ENCODE measurements around the gene DUSP1. TPM values are rescaled to one million over a fixed set of nuclear protein-coding genes. Genes with fewer than 3 reads are reported as not detected.

DUSP1 gene
- total RNA-seq, 1 experiment from 2014 or later = 522 TPM

DNA sequence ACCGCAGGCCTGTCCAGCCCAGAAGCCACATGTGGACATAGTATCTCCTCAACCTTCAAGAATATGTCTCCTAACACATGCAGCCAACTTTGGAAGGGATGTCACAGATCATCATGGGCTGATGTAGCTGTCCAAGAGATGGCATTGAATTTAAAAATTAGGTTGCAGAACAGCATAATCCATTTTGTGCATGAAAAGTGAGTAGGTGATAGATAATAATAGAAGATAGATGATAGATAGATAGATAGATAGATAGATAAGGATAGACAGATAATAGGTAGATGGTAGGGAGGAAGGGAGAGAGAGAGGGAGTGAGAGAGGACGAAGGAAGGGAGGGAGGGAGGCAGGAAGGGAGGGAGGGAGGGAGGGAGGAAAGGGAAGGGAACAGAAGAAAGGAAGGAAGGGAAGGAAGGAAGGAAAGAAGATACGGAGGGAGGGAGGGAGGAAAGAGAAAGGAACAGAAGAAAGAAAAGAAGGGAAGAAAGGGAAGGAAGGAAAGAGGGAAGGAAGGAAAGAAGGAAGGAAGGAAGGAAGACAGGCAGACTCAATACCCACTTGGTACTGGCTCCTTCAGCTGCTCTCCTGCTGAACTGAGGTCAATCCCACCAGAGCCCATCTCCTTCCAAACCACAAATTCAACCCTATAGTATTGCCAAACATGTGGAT lies 34.2 kb upstream of the DUSP1 start:
- Histone ChIP-seq H3K9me3 (ENCODE audit: low read length) (peaks cover 11% of the 10 kb centered on the region), H3K27me3 (ENCODE audit: low read length) (no peaks in the 10 kb centered on the region), H3K9ac (ENCODE audit: low read length) (no peak overlapping the region), H3K79me2 (ENCODE audit: low read length) (no peaks in the 10 kb centered on the region), H3K4me2 (ENCODE audit: low read length) (no peak overlapping the region), H3K9me2 (replicated peaks; ENCODE audit: low read length) (no peaks in the 10 kb centered on the region), H3F3A (ENCODE audit: low read length, unreplicated experiment) (no peaks in the 10 kb centered on the region), H3K4me1 (ENCODE audit: insufficient read depth, low read length) (peaks cover 40% of the 10 kb centered on the region), H3K36me3 (ENCODE audit: low read depth, low read length) (no peaks in the 10 kb centered on the region), H4K20me1 (ENCODE audit: low read length) (no peaks in the 10 kb centered on the region), H2AFZ (ENCODE audit: low read length) (no peak overlapping the region), H3K27ac (ENCODE audit: low read length) (no peak overlapping the region), H3K4me3 (ENCODE audit: low read length) (no peak overlapping the region)
- ATAC-seq = no peak
- CTCF ChIA-PET = no interaction called here
- DNase-seq = no peak
- BruUV-seq (replicated peaks) = no TSS peak
- TF ChIP-seq, protein P1, sequence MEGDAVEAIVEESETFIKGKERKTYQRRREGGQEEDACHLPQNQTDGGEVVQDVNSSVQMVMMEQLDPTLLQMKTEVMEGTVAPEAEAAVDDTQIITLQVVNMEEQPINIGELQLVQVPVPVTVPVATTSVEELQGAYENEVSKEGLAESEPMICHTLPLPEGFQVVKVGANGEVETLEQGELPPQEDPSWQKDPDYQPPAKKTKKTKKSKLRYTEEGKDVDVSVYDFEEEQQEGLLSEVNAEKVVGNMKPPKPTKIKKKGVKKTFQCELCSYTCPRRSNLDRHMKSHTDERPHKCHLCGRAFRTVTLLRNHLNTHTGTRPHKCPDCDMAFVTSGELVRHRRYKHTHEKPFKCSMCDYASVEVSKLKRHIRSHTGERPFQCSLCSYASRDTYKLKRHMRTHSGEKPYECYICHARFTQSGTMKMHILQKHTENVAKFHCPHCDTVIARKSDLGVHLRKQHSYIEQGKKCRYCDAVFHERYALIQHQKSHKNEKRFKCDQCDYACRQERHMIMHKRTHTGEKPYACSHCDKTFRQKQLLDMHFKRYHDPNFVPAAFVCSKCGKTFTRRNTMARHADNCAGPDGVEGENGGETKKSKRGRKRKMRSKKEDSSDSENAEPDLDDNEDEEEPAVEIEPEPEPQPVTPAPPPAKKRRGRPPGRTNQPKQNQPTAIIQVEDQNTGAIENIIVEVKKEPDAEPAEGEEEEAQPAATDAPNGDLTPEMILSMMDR (conservative IDR thresholded peaks at IDR 0.05; ENCODE audit: low read depth, low read length) = no peak
- TF ChIP-seq EZH2 (IDR thresholded peaks at IDR 0.05; ENCODE audit: low read length, unreplicated experiment) (no peak), EZH2phosphoT487 (IDR thresholded peaks at IDR 0.05; ENCODE audit: borderline replicate concordance, low read length) (no peak)
- intact Hi-C loops (cut with micrococcal nuclease) = no loop called here
- POLR2A ChIA-PET (ENCODE audit: unreplicated experiment) = no interaction called here

DNA sequence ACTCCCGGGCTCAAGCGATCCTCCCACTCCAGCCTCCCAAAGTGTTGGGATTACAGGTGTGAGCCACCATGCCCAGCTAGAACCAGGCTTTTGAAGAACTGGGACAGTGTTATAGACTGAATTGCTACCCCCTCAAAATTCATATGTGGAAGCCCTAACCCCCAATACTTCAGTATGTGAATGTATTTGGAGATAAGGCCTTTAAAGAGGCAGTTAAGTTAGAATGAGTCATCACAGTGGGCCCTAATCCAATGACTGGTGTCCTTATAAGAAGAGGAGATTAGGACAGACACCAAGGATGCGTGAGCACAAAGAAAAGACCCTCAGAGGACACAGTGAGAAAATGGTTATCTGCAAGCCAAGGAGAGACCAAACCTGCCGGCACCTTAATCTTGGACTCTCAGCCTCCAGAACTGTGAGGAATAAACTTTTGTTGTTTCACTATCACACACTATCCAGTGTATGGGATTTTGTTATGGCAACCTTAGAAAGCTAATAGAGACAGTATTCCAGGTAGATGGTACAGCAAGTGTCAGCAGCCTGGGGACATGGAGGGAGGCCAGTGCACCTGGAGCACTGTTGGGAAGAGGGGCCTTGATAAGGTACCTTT lies 31.7 kb upstream of the DUSP1 start:
- ATAC-seq (no peak), DNase-seq (peak; percentile 69)
- POLR2A ChIA-PET (ENCODE audit: unreplicated experiment) = no interaction called here
- H3K36me3 ChIP-seq (ENCODE audit: low read depth, low read length) = no peaks in the 10 kb centered on the region
- no peaks in the 10 kb centered on the region for H4K20me1 ChIP-seq (ENCODE audit: low read length)
- BruUV-seq (replicated peaks) = no TSS peak
- H3K9ac ChIP-seq (ENCODE audit: low read length) = no peak overlapping the region; the same call in 1 of the 2 replicates
- no peaks in the 10 kb centered on the region for H3F3A ChIP-seq (ENCODE audit: low read length, unreplicated experiment)
- no peaks in the 10 kb centered on the region for H3K9me2 ChIP-seq (replicated peaks; ENCODE audit: low read length)
- CTCF ChIA-PET = no interaction called here
- H3K9me3 ChIP-seq (ENCODE audit: low read length) = no peaks in the 10 kb centered on the region
- no peaks in the 10 kb centered on the region for H3K79me2 ChIP-seq (ENCODE audit: low read length)
- H2AFZ ChIP-seq (ENCODE audit: low read length) = no peak overlapping the region
- no peak overlapping the region for H3K4me3 ChIP-seq (ENCODE audit: low read length)
- H3K27me3 ChIP-seq (ENCODE audit: low read length) = no peaks in the 10 kb centered on the region
- H3K27ac ChIP-seq (ENCODE audit: low read length) = peak overlapping the region; percentile 94; the same call in 1 of the 2 replicates
- peaks cover 60% of the 10 kb centered on the region for H3K4me1 ChIP-seq (ENCODE audit: insufficient read depth, low read length)
- intact Hi-C loops (cut with micrococcal nuclease) = no loop called here
- TF ChIP-seq EZH2 (IDR thresholded peaks at IDR 0.05; ENCODE audit: low read length, unreplicated experiment) (no peak), EZH2phosphoT487 (IDR thresholded peaks at IDR 0.05; ENCODE audit: borderline replicate concordance, low read length) (no peak)
- TF ChIP-seq, protein P1 (conservative IDR thresholded peaks at IDR 0.05; ENCODE audit: low read depth, low read length) = no peak
- H3K4me2 ChIP-seq (ENCODE audit: low read length) = no peak overlapping the region

DNA sequence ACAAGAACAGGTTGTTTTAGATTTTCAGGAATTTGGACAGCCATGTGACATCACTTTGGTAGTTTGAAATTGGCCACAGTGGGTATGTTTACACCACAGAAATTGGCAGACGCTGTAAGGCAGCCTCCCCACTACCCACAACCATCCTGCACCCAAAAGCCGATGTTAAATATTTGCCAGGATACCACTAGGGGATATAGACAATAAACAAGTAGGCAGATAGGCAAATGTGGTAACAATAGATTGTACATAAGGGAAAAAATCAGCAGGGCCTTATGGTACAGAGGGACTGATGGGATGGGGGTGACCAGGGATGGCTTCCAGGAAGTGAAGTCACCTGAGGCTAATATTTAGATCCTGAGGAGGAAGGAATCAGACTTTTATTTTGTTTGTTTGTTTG lies 31.1 kb upstream of the DUSP1 start:
- DNase-seq (no peak), ATAC-seq (no peak)
- H3K27ac ChIP-seq (ENCODE audit: low read length) = peak overlapping the region; percentile 94
- intact Hi-C loops (cut with micrococcal nuclease) = no loop called here
- no peaks in the 10 kb centered on the region for H3K79me2 ChIP-seq (ENCODE audit: low read length)
- H2AFZ ChIP-seq (ENCODE audit: low read length) = no peak overlapping the region
- peak overlapping the region; percentile 49; the same call in 1 of the 2 replicates for H3K9ac ChIP-seq (ENCODE audit: low read length)
- H4K20me1 ChIP-seq (ENCODE audit: low read length) = no peaks in the 10 kb centered on the region
- H3K36me3 ChIP-seq (ENCODE audit: low read depth, low read length) = no peaks in the 10 kb centered on the region
- no TSS peak for BruUV-seq (replicated peaks)
- H3K4me3 ChIP-seq (ENCODE audit: low read length) = no peak overlapping the region
- H3K4me1 ChIP-seq (ENCODE audit: insufficient read depth, low read length) = peaks cover 59% of the 10 kb centered on the region
- no peaks in the 10 kb centered on the region for H3K27me3 ChIP-seq (ENCODE audit: low read length)
- ChIA-PET CTCF (no interaction called here), POLR2A (ENCODE audit: unreplicated experiment) (no interaction called here)
- H3F3A ChIP-seq (ENCODE audit: low read length, unreplicated experiment) = no peaks in the 10 kb centered on the region
- H3K9me3 ChIP-seq (ENCODE audit: low read length) = no peaks in the 10 kb centered on the region
- no peak for TF ChIP-seq EZH2phosphoT487 (IDR thresholded peaks at IDR 0.05; ENCODE audit: borderline replicate concordance, low read length)
- TF ChIP-seq, protein P1 (conservative IDR thresholded peaks at IDR 0.05; ENCODE audit: low read depth, low read length) = no peak
- TF ChIP-seq EZH2 (IDR thresholded peaks at IDR 0.05; ENCODE audit: low read length, unreplicated experiment) = no peak
- H3K4me2 ChIP-seq (ENCODE audit: low read length) = no peak overlapping the region
- H3K9me2 ChIP-seq (replicated peaks; ENCODE audit: low read length) = no peaks in the 10 kb centered on the region

Measured in PC-3 (cell line).